Peyer's patch (tissue), 4 donors: ENCODE measurements around the gene FPR2.

Experiments
- CTCF ChIP-seq, 6 experiments: fragments of 450-650 bp in 4 of 6; fragments of 200-600 bp in 2 of 6; sonication (generic) in 1 of 6; IDR thresholded peaks; one replicate each; pipeline ENCODE4 v1.5.1; 2017 to 2019; ENCODE audit warnings: antibody characterized with exemption in 6 of 6, mild to moderate bottlenecking in 3 of 6, moderate library complexity in 1 of 6
- POLR2A ChIP-seq, 2 donors: fragments of 450-650 bp; IDR thresholded peaks; one replicate each; pipeline ENCODE4 v1.5.1; 2017; ENCODE audit warnings: antibody characterized with exemption in 2 of 2, mild to moderate bottlenecking in 2 of 2, moderate library complexity in 2 of 2

GRCh38 chr19:51739466-51740213, 21.3 kb upstream of the FPR2 start:
- TF ChIP-seq POLR2A (IDR thresholded peaks at IDR 0.05) (no peak), CTCF (IDR thresholded peaks at IDR 0.05) (no peak)
